OCI-LY7 (cell line): ENCODE results near the gene MAN1A2. TPM values are rescaled to one million over a fixed set of nuclear protein-coding genes. Genes with fewer than 3 reads are reported as not detected.

Source experiments
- BruUV-seq: library from RNA; stranded (reverse); fragments of 400-500 nt; replicated peaks from 2 replicates; lab custom pipeline; 2021; lab: Mats Ljungman, UMichigan
- CTCF ChIA-PET: fragments of 300-600 bp; sonication (Branson Sonifier 250); formaldehyde crosslinking; loops from one replicate; lab custom pipeline; 2022; ENCODE audit warnings: antibody characterized with exemption; ENCODE audit not compliant: unreplicated experiment; lab: Charles Lee
- POLR2A ChIA-PET: fragments of 300-600 bp; sonication (Branson Sonifier 250); formaldehyde crosslinking; loops from one replicate; lab custom pipeline; 2022; ENCODE audit warnings: antibody characterized with exemption; lab: Charles Lee
- DNase-seq: peaks from one replicate; pipeline ENCODE4 v3.0.0-alpha.2; 2015; ENCODE audit warnings: low spot score
- H2AFZ ChIP-seq: fragments of 200-600 bp; sonication (generic), shearing (Covaris generic); 2 replicates; pipeline ENCODE4 v1.6.1; 2014; ENCODE audit warnings: mild to moderate bottlenecking, antibody characterized with exemption, low read length, moderate library complexity
- H3K27ac ChIP-seq: fragments of 200-600 bp; sonication (generic); 2 replicates; pipeline ENCODE4 v1.5.1; 2014; ENCODE audit warnings: mixed run types, low read depth, mild to moderate bottlenecking, moderate library complexity, low read length, inconsistent platforms; ENCODE audit not compliant: poor library complexity, severe bottlenecking
- H3K36me3 ChIP-seq: fragments of 200-600 bp; sonication (generic); 2 replicates; pipeline ENCODE4 v1.6.1; 2014; ENCODE audit warnings: mild to moderate bottlenecking, antibody characterized with exemption, low read length, moderate library complexity, mixed read lengths; ENCODE audit not compliant: insufficient read depth
- H3K4me1 ChIP-seq: fragments of 200-600 bp; sonication (generic); 2 replicates; pipeline ENCODE4 v1.5.1; 2014; ENCODE audit warnings: mild to moderate bottlenecking, low read length; ENCODE audit not compliant: insufficient read depth, poor library complexity, severe bottlenecking
- H3K4me2 ChIP-seq: fragments of 200-600 bp; sonication (generic); 2 replicates; pipeline ENCODE4 v1.6.1; 2014; ENCODE audit warnings: mild to moderate bottlenecking, low read length
- H3K4me3 ChIP-seq: fragments of 200-600 bp; sonication (generic); 2 replicates; pipeline ENCODE4 v1.5.1; 2014; ENCODE audit warnings: mild to moderate bottlenecking, low read depth, low read length; ENCODE audit not compliant: poor library complexity, severe bottlenecking
- H3K79me2 ChIP-seq: fragments of 200-600 bp; sonication (generic); 2 replicates; pipeline ENCODE4 v1.6.1; 2016; ENCODE audit warnings: low read depth, mild to moderate bottlenecking, low read length, moderate library complexity, mixed read lengths; ENCODE audit not compliant: insufficient read depth
- H3K9me2 ChIP-seq: fragments of 200-600 bp; sonication (generic); 2 replicates; pipeline ENCODE4 v1.6.1; 2016; ENCODE audit warnings: mild to moderate bottlenecking, low read length, mixed read lengths; ENCODE audit not compliant: insufficient read depth
- H3K9me3 ChIP-seq: fragments of 200-600 bp; sonication (generic); 2 replicates; pipeline ENCODE4 v1.6.1; 2014; ENCODE audit warnings: mild to moderate bottlenecking, mixed run types, low read length, mixed read lengths
- H4K20me1 ChIP-seq: fragments of 200-600 bp; sonication (generic); 2 replicates; pipeline ENCODE4 v1.6.1; 2014; ENCODE audit warnings: mild to moderate bottlenecking, antibody characterized with exemption, low read length, moderate library complexity, mixed read lengths; ENCODE audit not compliant: insufficient read depth
- EZH2phosphoT487 ChIP-seq: fragments of 200-600 bp; sonication (generic); IDR thresholded peaks from 2 replicates; pipeline ENCODE4 v1.6.1; 2018; ENCODE audit warnings: low read depth, borderline replicate concordance, mild to moderate bottlenecking, mixed run types, antibody characterized with exemption, low read length, moderate library complexity, mixed read lengths
- intact Hi-C: fragments of 100-400 bp; cut with micrococcal nuclease; formaldehyde crosslinking; loops from one replicate; pipeline ENCODE4 v1.10.0; 2022; ENCODE audit not compliant: unreplicated experiment
- total RNA-seq, 2 experiments: library from RNA; depleted of rRNA in 1 of 2; stranded (reverse); fragments of >200 nt in 1 of 2; shearing (Covaris generic) in 1 of 2; gene quantifications; 2 replicates each; pipeline ENCODE4 v1.2.3, GENCODE V29; 2014 to 2022
- TF ChIP-seq, protein P1 (sequence below): fragments of 200-600 bp; sonication (generic); conservative IDR thresholded peaks from 2 replicates; pipeline ENCODE4 v1.5.1; 2014; ENCODE audit warnings: mild to moderate bottlenecking, antibody characterized with exemption, low read length, moderate library complexity, mixed read lengths

The MAN1A2 gene
- total RNA-seq, 2 experiments from 2014 or later: 16.1 to 27.5 TPM

DNA sequence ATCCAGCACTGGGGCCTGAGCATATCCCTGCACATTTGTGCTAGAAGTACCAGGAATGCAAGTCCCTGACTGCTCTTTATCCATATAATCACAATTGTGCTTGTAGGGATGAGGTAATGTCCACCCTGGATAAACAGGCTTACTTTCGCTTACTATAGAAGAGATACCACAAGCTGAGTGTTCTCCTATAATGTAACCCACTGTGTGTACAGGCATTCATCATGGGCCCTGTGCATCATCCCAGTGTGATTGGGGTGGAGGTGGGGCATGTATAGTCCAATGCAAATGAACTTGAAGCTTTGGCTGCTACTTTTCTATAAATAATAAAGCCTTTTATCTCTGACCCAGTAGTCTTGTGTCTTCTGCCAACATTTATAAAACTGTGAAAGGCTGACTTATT is 69.3 kb downstream of the MAN1A2 start:
- no peak for DNase-seq
- H3K27ac ChIP-seq: no peak overlapping the region
- no peaks in the 10 kb centered on the region for H3K4me1 ChIP-seq
- H3K9me2 ChIP-seq: no peaks in the 10 kb centered on the region
- H3K36me3 ChIP-seq: no peaks in the 10 kb centered on the region
- no peaks in the 10 kb centered on the region for H3K9me3 ChIP-seq
- CTCF ChIA-PET: no interaction called here
- no peaks in the 10 kb centered on the region for H4K20me1 ChIP-seq
- TF ChIP-seq, protein P1, sequence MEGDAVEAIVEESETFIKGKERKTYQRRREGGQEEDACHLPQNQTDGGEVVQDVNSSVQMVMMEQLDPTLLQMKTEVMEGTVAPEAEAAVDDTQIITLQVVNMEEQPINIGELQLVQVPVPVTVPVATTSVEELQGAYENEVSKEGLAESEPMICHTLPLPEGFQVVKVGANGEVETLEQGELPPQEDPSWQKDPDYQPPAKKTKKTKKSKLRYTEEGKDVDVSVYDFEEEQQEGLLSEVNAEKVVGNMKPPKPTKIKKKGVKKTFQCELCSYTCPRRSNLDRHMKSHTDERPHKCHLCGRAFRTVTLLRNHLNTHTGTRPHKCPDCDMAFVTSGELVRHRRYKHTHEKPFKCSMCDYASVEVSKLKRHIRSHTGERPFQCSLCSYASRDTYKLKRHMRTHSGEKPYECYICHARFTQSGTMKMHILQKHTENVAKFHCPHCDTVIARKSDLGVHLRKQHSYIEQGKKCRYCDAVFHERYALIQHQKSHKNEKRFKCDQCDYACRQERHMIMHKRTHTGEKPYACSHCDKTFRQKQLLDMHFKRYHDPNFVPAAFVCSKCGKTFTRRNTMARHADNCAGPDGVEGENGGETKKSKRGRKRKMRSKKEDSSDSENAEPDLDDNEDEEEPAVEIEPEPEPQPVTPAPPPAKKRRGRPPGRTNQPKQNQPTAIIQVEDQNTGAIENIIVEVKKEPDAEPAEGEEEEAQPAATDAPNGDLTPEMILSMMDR: no peak
- no peak for TF ChIP-seq EZH2phosphoT487
- POLR2A ChIA-PET: interaction anchor here (2.0 to 2.6 kb wide), 2 partner anchors 10 to 12 kb away, joined by 9 to 12 read pairs; no protein-coding TSS in a partner anchor
- H2AFZ ChIP-seq: no peak overlapping the region
- no peak overlapping the region for H3K4me2 ChIP-seq
- no TSS peak for BruUV-seq
- no peak overlapping the region for H3K4me3 ChIP-seq
- intact Hi-C loops: no loop called here
- no peaks in the 10 kb centered on the region for H3K79me2 ChIP-seq

DNA sequence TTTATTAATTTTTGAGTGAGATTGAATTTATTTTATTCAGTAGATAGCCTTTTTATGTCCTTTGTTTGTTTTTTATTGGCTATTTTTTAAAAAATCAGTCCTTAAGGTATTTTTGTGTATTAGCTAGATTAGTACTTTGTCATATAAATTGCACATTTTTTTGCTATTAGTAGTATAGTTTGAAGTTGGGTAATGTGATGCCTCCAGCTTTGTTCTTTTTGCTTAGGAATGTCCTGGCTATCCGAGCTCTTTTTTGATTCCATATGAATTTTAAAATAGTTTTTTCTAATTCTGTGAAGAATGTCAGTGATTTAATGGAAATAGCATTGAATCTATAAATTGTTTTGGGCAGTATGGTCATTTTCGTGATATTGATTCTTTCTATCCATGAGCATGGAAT is 80.4 kb downstream of the MAN1A2 start:
- TF ChIP-seq EZH2phosphoT487: no peak
- TF ChIP-seq, protein P1: no peak
- H3K9me2 ChIP-seq: no peaks in the 10 kb centered on the region
- H3K27ac ChIP-seq: no peak overlapping the region
- H3K4me1 ChIP-seq: no peaks in the 10 kb centered on the region
- H3K4me3 ChIP-seq: no peak overlapping the region
- no TSS peak for BruUV-seq
- no peaks in the 10 kb centered on the region for H3K9me3 ChIP-seq
- no peaks in the 10 kb centered on the region for H3K36me3 ChIP-seq
- no peak overlapping the region for H3K4me2 ChIP-seq
- H3K79me2 ChIP-seq: no peaks in the 10 kb centered on the region
- no peaks in the 10 kb centered on the region for H4K20me1 ChIP-seq
- intact Hi-C loops: no loop called here
- ChIA-PET POLR2A (interaction anchor here (0.7 to 2.8 kb wide), 4 partner anchors 10 to 26 kb away, joined by 3 to 9 read pairs (median 3); no protein-coding TSS in a partner anchor), CTCF (no interaction called here)
- no peak for DNase-seq
- no peak overlapping the region for H2AFZ ChIP-seq

DNA sequence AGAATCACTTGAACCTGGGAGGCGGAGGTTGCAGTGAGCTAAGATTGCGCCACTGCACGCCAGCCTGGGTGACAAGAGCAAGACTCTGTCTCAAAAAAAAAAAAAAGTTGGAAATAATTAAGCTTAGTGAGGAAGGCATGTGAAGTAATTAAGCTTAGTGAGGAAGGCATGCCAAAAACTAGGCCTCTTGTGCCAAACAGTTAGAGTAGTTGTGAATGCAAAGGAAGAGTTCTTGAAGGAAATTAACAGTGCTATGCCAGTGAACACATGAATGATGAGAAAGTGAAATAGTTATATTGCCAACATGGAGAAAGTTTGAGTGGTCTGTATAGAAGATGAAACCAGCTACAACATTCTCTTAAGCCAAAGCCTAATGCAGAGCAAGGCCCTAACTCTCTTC is 85.0 kb downstream of the MAN1A2 start:
- Histone ChIP-seq H3K9me3 (no peaks in the 10 kb centered on the region), H3K4me1 (no peaks in the 10 kb centered on the region), H3K27ac (no peak overlapping the region), H3K9me2 (no peaks in the 10 kb centered on the region), H4K20me1 (no peaks in the 10 kb centered on the region), H2AFZ (no peak overlapping the region), H3K36me3 (no peaks in the 10 kb centered on the region), H3K4me2 (no peak overlapping the region), H3K79me2 (no peaks in the 10 kb centered on the region), H3K4me3 (no peak overlapping the region)
- intact Hi-C loops: no loop called here
- BruUV-seq: no TSS peak
- ChIA-PET POLR2A (interaction anchor here (0.6 to 1.5 kb wide), 3 partner anchors 10 to 439 kb away, joined by 3 to 4 read pairs (median 3); no protein-coding TSS in a partner anchor), CTCF (no interaction called here)
- TF ChIP-seq, protein P1: no peak
- TF ChIP-seq EZH2phosphoT487: no peak
- no peak for DNase-seq
